Mesothelial cell of epicardium (in vitro differentiated cells): ENCODE data around the gene HOXA2. TPM values are rescaled to one million over a fixed set of nuclear protein-coding genes. Genes with fewer than 3 reads are reported as not detected.

Experiments used
- DNase-seq, 2 experiments: peaks; one replicate each; pipeline ENCODE4 v3.0.0; 2021; ENCODE audit warnings: low spot score in 2 of 2; ENCODE audit not compliant: unreplicated experiment in 2 of 2
- H3K27ac Mint-ChIP-seq: 2 replicates; pipeline ENCODE4 v1.8.0; 2021; ENCODE audit warnings: mixed read lengths
- H3K27me3 Mint-ChIP-seq: 2 replicates; pipeline ENCODE4 v1.8.0; 2021; ENCODE audit warnings: low read depth, mixed read lengths
- H3K36me3 Mint-ChIP-seq: 2 replicates; pipeline ENCODE4 v1.8.0; 2021; ENCODE audit warnings: mixed read lengths
- H3K4me1 Mint-ChIP-seq: 2 replicates; pipeline ENCODE4 v1.8.0; 2021; ENCODE audit warnings: mixed read lengths
- H3K4me3 Mint-ChIP-seq: 2 replicates; pipeline ENCODE4 v1.8.0; 2021; ENCODE audit warnings: mild to moderate bottlenecking, moderate library complexity, mixed read lengths
- H3K9me3 Mint-ChIP-seq: 2 replicates; pipeline ENCODE4 v1.8.0; 2021; ENCODE audit warnings: mixed read lengths
- CTCF ChIP-seq: fragments of 200-600 bp; sonication (generic); IDR thresholded peaks from one replicate; pipeline ENCODE4 v1.5.0; 2021; ENCODE audit warnings: antibody characterized with exemption; ENCODE audit not compliant: unreplicated experiment
- total RNA-seq: library from RNA; stranded (reverse); gene quantifications from 3 replicates; pipeline ENCODE4 v1.2.1, GENCODE V29; 2021

HOXA2 gene
- total RNA-seq, 1 donor from 2014 or later: 33.9 TPM

DNA sequence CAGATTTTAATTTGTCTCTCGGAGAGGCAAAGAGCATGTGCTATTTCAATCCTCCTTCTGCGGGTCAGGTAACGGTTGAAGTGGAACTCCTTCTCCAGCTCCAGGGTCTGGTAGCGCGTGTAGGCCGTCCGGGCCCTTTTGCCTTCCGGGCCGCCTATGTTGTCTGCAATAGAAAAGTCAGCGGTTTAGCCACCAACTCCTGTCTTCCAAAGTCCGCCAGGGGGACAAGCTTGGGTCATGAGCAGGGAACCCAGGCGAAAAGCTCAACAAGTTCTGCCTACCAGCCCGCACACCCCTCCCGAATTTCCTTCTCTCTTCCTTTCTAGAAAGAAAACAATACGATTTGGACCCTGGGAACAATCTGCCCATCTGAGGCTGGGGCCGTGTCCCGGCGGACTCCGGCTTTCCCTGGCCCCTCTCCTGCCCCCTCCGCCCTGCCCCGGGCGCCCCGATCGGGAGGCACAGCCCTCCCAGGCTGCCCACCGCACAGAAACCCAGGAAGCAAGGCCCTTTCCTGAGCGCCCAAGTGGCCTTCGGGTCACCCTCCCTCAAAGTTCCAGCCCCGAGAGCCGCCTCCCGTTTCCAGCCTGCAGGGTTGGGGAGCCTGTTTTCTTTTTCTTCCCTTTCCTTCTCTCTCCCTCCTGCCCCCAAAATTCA lies 39.6 kb upstream of the HOXA2 start:
- Mint-ChIP-seq H3K4me3 (peak overlapping the region; percentile 87), H3K4me1 (peaks cover 67% of the 10 kb centered on the region), H3K27ac (peak overlapping the region; percentile 100), H3K27me3 (no peaks in the 10 kb centered on the region), H3K36me3 (peaks cover 50% of the 10 kb centered on the region), H3K9me3 (no peaks in the 10 kb centered on the region)
- TF ChIP-seq CTCF: peak; percentile 25
- peak in 1 of 2 experiments; percentile 59 for DNase-seq

GRCh38 chr7:27141137-27141922 lies 38.8 kb upstream of the HOXA2 start:
- peaks cover 48% of the 10 kb centered on the region for H3K36me3 Mint-ChIP-seq
- no peak for TF ChIP-seq CTCF
- no peaks in the 10 kb centered on the region for H3K27me3 Mint-ChIP-seq
- DNase-seq: peak in 1 of 2 experiments; percentile 37
- peak overlapping the region; percentile 87 for H3K4me3 Mint-ChIP-seq
- H3K27ac Mint-ChIP-seq: peak overlapping the region; percentile 100
- H3K9me3 Mint-ChIP-seq: no peaks in the 10 kb centered on the region
- H3K4me1 Mint-ChIP-seq: peaks cover 67% of the 10 kb centered on the region

- peak overlapping the region; percentile 100 for H3K27ac Mint-ChIP-seq
- no peaks in the 10 kb centered on the region for H3K9me3 Mint-ChIP-seq
- TF ChIP-seq CTCF: no peak
- H3K4me1 Mint-ChIP-seq: peaks cover 67% of the 10 kb centered on the region
- peak in 1 of 2 experiments; percentile 42 for DNase-seq
- H3K27me3 Mint-ChIP-seq: no peaks in the 10 kb centered on the region
- peaks cover 47% of the 10 kb centered on the region for H3K36me3 Mint-ChIP-seq
- peak overlapping the region; percentile 87 for H3K4me3 Mint-ChIP-seq
These were observed 37.8 kb upstream of the HOXA2 start for GRCh38 chr7:27140126-27140857.

DNA sequence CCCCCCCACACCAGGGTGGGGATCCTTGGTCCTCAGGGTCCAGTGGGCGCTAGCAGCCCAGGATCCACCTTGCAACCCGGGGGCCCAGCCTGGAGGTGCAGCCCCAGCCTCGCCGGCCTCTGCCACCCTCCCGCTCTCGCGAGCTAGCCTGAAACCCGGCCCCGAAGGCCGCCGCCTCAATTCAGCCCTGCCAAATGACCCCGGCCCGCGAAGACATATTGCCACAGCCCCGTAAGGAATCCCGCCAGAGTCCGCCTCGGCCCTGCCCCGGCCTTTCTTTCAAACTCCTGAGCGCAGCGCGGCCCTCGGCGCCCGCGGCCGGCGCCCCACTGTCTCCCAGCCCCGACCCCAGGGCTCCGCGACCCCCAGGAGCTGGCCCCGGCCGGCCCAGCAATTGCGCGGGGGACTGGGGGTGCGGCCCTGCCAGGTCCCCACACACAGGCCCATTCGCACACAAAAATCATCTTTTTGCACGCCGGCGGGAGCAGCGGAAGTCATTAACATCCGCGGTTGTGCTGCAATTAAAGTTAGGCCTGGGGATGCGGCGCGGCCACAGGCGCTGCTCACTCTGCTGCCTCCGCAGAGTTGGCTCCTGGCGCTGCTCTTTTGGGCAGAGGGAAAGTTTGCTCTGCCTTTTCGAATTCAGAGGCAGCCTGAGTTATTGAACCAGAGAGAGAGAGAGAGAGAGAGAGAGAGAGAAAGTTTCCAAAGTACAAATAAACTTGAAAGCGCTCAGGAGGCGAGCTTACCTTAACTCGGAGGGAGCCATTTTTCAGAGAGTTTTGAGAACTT lies 37.0 kb upstream of the HOXA2 start:
- TF ChIP-seq CTCF: no peak
- no peaks in the 10 kb centered on the region for H3K9me3 Mint-ChIP-seq
- no peaks in the 10 kb centered on the region for H3K27me3 Mint-ChIP-seq
- peak overlapping the region; percentile 100 for H3K27ac Mint-ChIP-seq
- H3K4me1 Mint-ChIP-seq: peaks cover 68% of the 10 kb centered on the region
- peak overlapping the region; percentile 87 for H3K4me3 Mint-ChIP-seq
- DNase-seq: peak in 1 of 2 experiments; percentile 57
- H3K36me3 Mint-ChIP-seq: peaks cover 42% of the 10 kb centered on the region

DNA sequence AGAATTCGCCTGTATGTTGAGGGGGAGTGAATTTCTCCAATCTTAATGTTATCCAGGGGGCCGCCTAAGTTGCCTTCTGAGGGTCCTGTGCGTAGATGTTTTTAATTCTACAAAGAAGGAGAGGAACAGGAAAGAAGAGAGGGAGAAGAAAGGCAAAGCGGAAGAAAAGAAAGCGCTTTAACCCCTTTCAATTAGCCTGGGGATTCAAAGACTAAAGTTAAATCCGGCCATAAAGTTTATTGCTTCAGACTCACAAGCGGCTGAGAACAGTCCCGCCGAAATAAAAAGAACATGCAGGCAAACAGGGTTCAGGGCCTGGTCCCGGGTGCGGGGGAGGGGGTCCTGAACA lies 36.5 kb upstream of the HOXA2 start:
- peaks cover 68% of the 10 kb centered on the region for H3K4me1 Mint-ChIP-seq
- DNase-seq: no peak
- H3K27me3 Mint-ChIP-seq: no peaks in the 10 kb centered on the region
- H3K27ac Mint-ChIP-seq: peak overlapping the region; percentile 100
- H3K36me3 Mint-ChIP-seq: peaks cover 44% of the 10 kb centered on the region
- no peak for TF ChIP-seq CTCF
- H3K4me3 Mint-ChIP-seq: peak overlapping the region; percentile 87
- no peaks in the 10 kb centered on the region for H3K9me3 Mint-ChIP-seq
